WTC11 (cell line): ENCODE measurements around the gene DNAH9. TPM values are rescaled to one million over a fixed set of nuclear protein-coding genes. Genes with fewer than 3 reads are reported as not detected.

Experiments used
- ATAC-seq: fragments of 200-7000 bp; cut with Tn5 transposase; 2 replicates; pipeline ENCODE4 v1.10.0; 2021; ENCODE audit warnings: mild to moderate bottlenecking, moderate library complexity
- CTCF ChIA-PET: fragments of 300-600 bp; sonication (Branson Sonifier 250); formaldehyde crosslinking; loops from one replicate; lab custom pipeline; 2021; ENCODE audit warnings: antibody characterized with exemption; lab: Charles Lee
- POLR2A ChIA-PET: fragments of 350-600 bp; sonication (Branson Sonifier 250); formaldehyde crosslinking; loops from one replicate; lab custom pipeline; 2021; ENCODE audit warnings: antibody characterized with exemption; lab: Charles Lee
- DNase-seq: peaks from one replicate; pipeline ENCODE4 v3.0.0; 2021; ENCODE audit warnings: low spot score
- H3K27ac Mint-ChIP-seq: 2 replicates; pipeline ENCODE4 v1.8.0; 2021; ENCODE audit warnings: mixed read lengths
- H3K27me3 Mint-ChIP-seq: 2 replicates; pipeline ENCODE4 v1.8.0; 2021; ENCODE audit warnings: low read depth, mild to moderate bottlenecking, moderate library complexity, mixed read lengths
- H3K36me3 Mint-ChIP-seq: 2 replicates; pipeline ENCODE4 v1.8.0; 2021; ENCODE audit warnings: mixed read lengths
- H3K4me1 Mint-ChIP-seq: 2 replicates; pipeline ENCODE4 v1.8.0; 2022; ENCODE audit warnings: mixed read lengths
- H3K4me3 Mint-ChIP-seq: 2 replicates; pipeline ENCODE4 v1.8.0; 2021; ENCODE audit warnings: mild to moderate bottlenecking, moderate library complexity, mixed read lengths
- H3K9me3 Mint-ChIP-seq: 2 replicates; pipeline ENCODE4 v1.8.0; 2021; ENCODE audit warnings: mixed read lengths
- ATF6 ChIP-seq: sonication (generic); formaldehyde crosslinking; IDR thresholded peaks from 2 replicates; pipeline ENCODE4 v1.8.1; 2023; ENCODE audit warnings: mild to moderate bottlenecking, missing genetic modification reagents
- E2F5 ChIP-seq: sonication (generic); formaldehyde crosslinking; IDR thresholded peaks from 2 replicates; pipeline ENCODE4 v1.8.1; 2022; ENCODE audit warnings: mild to moderate bottlenecking, moderate library complexity, missing genetic modification reagents
- ESRRA ChIP-seq: sonication (generic); formaldehyde crosslinking; IDR thresholded peaks from 2 replicates; pipeline ENCODE4 v1.8.1; 2022; ENCODE audit warnings: mild to moderate bottlenecking, missing genetic modification reagents, borderline replicate concordance
- FOXK1 ChIP-seq: sonication (generic); formaldehyde crosslinking; IDR thresholded peaks from 2 replicates; pipeline ENCODE4 v1.8.0; 2022; ENCODE audit warnings: mild to moderate bottlenecking, moderate library complexity, missing genetic modification reagents
- GRHL2 ChIP-seq: fragments of 250-450 bp; sonication (Bioruptor Pico); IDR thresholded peaks from 2 replicates; pipeline ENCODE4 v1.8.0; 2022; ENCODE audit warnings: mild to moderate bottlenecking, moderate library complexity; ENCODE audit not compliant: insufficient replicate concordance, severe bottlenecking
- GTF2I ChIP-seq: fragments of 250-450 bp; sonication (Bioruptor Pico); conservative IDR thresholded peaks from 2 replicates; pipeline ENCODE4 v1.4.0; 2021; ENCODE audit warnings: mild to moderate bottlenecking
- IRF1 ChIP-seq: sonication (generic); formaldehyde crosslinking; IDR thresholded peaks from 2 replicates; pipeline ENCODE4 v1.8.0; 2023; ENCODE audit warnings: missing genetic modification reagents
- MXD4 ChIP-seq: fragments of 250-450 bp; sonication (Bioruptor Pico); IDR thresholded peaks from 2 replicates; pipeline ENCODE4 v1.8.0; 2021; ENCODE audit warnings: mild to moderate bottlenecking, moderate library complexity, borderline replicate concordance
- SP1 ChIP-seq: sonication (generic); formaldehyde crosslinking; conservative IDR thresholded peaks from 2 replicates; pipeline ENCODE4 v1.8.1; 2022; ENCODE audit warnings: missing genetic modification reagents
- TCF7 ChIP-seq: sonication (generic); formaldehyde crosslinking; IDR thresholded peaks from 2 replicates; pipeline ENCODE4 v1.8.0; 2022; ENCODE audit warnings: mild to moderate bottlenecking, low read depth, missing genetic modification reagents, moderate library complexity
- TEAD1 ChIP-seq: sonication (generic); formaldehyde crosslinking; IDR thresholded peaks from 2 replicates; pipeline ENCODE4 v1.8.0; 2022; ENCODE audit warnings: mild to moderate bottlenecking, missing genetic modification reagents
- ZNF121 ChIP-seq: sonication (generic); formaldehyde crosslinking; IDR thresholded peaks from 2 replicates; pipeline ENCODE4 v1.8.0; 2023; ENCODE audit warnings: missing genetic modification reagents
- ZNF416 ChIP-seq: fragments of 250-450 bp; sonication (Bioruptor Pico); IDR thresholded peaks from 2 replicates; pipeline ENCODE4 v1.9.0; 2021; ENCODE audit warnings: mild to moderate bottlenecking, inconsistent platforms
- ZNF671 ChIP-seq: fragments of 250-450 bp; sonication (Bioruptor Pico); IDR thresholded peaks from 2 replicates; pipeline ENCODE4 v1.8.0; 2021; ENCODE audit warnings: mild to moderate bottlenecking
- total RNA-seq: library from RNA; stranded (reverse); gene quantifications from 3 replicates; pipeline ENCODE4 v1.2.3, GENCODE V29; 2021
- TF ChIP-seq, protein P1 (sequence below): sonication (generic); formaldehyde crosslinking; IDR thresholded peaks from 2 replicates; pipeline ENCODE4 v1.8.1; 2022; ENCODE audit warnings: mild to moderate bottlenecking, missing genetic modification reagents, moderate library complexity, borderline replicate concordance
- TF ChIP-seq, protein P2 (sequence below): sonication (generic); formaldehyde crosslinking; IDR thresholded peaks from 2 replicates; pipeline ENCODE4 v1.8.0; 2022; ENCODE audit warnings: mild to moderate bottlenecking, missing genetic modification reagents
- TF ChIP-seq, protein P3 (sequence below): sonication (generic); formaldehyde crosslinking; IDR thresholded peaks from 2 replicates; pipeline ENCODE4 v1.8.1; 2022; ENCODE audit warnings: low read depth, mild to moderate bottlenecking, moderate library complexity, missing genetic modification reagents, borderline replicate concordance
- TF ChIP-seq, protein P4 (sequence below): sonication (generic); formaldehyde crosslinking; IDR thresholded peaks from 2 replicates; pipeline ENCODE4 v1.8.1; 2023; ENCODE audit warnings: mild to moderate bottlenecking, missing genetic modification reagents, moderate library complexity
- TF ChIP-seq, protein P5 (sequence below): fragments of 200-600 bp; IDR thresholded peaks from 2 replicates; pipeline ENCODE4 v1.8.0; 2022; ENCODE audit warnings: antibody characterized with exemption
- TF ChIP-seq, protein P6 (sequence below): sonication (generic); formaldehyde crosslinking; IDR thresholded peaks from 2 replicates; pipeline ENCODE4 v1.8.1; 2023; ENCODE audit warnings: mild to moderate bottlenecking, missing genetic modification reagents, borderline replicate concordance

DNAH9 gene
- total RNA-seq, 1 experiment from 2014 or later: 0.31 TPM

DNA sequence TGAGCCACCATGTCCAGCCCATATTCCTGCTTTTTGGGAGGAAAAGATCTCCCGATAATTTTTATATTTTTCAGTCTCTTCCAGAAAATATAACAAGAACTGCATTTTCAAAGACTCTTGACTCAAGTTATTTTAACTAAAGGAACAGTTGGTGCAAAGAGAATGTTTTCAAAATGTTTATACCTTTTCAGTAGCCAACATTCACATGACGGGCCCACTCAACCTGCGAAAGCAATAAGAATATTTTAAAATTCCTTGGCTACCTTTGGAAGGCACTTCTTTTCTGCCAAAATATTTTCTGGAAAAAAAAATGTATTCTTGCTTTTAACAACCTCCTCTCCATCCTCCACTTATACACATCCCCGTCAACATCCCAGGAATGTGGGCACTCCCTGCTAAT, 258.7 kb downstream of the DNAH9 start (continued):
- TF ChIP-seq, protein P1, sequence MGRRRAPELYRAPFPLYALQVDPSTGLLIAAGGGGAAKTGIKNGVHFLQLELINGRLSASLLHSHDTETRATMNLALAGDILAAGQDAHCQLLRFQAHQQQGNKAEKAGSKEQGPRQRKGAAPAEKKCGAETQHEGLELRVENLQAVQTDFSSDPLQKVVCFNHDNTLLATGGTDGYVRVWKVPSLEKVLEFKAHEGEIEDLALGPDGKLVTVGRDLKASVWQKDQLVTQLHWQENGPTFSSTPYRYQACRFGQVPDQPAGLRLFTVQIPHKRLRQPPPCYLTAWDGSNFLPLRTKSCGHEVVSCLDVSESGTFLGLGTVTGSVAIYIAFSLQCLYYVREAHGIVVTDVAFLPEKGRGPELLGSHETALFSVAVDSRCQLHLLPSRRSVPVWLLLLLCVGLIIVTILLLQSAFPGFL (CRISPR knock-in tag): no peak
- no peak for TF ChIP-seq GTF2I
- TF ChIP-seq ESRRA: no peak

DNA sequence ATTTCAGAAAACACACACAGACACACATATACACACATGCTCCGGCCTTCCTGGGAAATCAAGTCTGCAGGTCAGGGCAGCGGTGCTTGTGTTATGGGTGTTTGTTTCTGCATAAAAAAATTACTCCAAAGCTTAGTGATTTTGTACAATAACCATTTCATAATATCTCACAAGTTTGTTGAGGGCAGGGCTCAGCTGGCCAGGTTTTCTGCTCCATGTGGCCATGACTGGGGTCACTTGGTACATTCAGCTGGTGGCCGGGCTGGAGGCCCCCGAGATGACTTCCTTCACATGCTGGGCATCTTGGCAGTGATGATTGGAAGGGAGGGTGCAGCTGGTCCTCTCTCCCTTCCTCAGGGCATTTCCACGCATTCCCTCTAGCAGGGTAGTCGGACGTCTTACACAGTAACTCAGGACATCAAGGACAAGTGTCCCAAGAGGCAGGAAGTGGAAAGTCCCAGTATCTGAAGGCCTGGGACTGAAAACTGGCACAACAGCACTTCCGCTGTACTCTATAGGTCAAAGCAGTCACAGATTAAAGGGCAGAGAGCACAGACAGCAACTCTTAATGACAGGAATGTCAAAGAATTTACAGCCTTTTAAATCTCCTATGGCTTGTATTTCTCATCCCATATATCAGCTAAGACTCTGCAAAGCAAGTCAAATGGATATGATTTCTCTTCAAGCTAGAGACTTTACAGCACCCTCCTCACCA, 271.6 kb downstream of the DNAH9 start:
- Mint-ChIP-seq H3K4me3 (no peak overlapping the region), H3K27ac (no peak overlapping the region), H3K36me3 (peaks cover 51% of the 10 kb centered on the region)
- TF ChIP-seq, protein P2, sequence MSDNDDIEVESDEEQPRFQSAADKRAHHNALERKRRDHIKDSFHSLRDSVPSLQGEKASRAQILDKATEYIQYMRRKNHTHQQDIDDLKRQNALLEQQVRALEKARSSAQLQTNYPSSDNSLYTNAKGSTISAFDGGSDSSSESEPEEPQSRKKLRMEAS: no peak
- TF ChIP-seq ZNF416 (no peak), GRHL2 (no peak), ZNF121 (CRISPR knock-in tag) (no peak), TCF7 (CRISPR knock-in tag) (no peak), IRF1 (CRISPR knock-in tag) (no peak), MXD4 (CRISPR knock-in tag) (no peak), E2F5 (no peak)
- TF ChIP-seq, protein P3, sequence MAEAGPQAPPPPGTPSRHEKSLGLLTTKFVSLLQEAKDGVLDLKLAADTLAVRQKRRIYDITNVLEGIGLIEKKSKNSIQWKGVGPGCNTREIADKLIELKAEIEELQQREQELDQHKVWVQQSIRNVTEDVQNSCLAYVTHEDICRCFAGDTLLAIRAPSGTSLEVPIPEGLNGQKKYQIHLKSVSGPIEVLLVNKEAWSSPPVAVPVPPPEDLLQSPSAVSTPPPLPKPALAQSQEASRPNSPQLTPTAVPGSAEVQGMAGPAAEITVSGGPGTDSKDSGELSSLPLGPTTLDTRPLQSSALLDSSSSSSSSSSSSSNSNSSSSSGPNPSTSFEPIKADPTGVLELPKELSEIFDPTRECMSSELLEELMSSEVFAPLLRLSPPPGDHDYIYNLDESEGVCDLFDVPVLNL (CRISPR knock-in tag): no peak
- TF ChIP-seq, protein P4, sequence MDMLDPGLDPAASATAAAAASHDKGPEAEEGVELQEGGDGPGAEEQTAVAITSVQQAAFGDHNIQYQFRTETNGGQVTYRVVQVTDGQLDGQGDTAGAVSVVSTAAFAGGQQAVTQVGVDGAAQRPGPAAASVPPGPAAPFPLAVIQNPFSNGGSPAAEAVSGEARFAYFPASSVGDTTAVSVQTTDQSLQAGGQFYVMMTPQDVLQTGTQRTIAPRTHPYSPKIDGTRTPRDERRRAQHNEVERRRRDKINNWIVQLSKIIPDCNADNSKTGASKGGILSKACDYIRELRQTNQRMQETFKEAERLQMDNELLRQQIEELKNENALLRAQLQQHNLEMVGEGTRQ: no peak
- TF ChIP-seq, protein P5, sequence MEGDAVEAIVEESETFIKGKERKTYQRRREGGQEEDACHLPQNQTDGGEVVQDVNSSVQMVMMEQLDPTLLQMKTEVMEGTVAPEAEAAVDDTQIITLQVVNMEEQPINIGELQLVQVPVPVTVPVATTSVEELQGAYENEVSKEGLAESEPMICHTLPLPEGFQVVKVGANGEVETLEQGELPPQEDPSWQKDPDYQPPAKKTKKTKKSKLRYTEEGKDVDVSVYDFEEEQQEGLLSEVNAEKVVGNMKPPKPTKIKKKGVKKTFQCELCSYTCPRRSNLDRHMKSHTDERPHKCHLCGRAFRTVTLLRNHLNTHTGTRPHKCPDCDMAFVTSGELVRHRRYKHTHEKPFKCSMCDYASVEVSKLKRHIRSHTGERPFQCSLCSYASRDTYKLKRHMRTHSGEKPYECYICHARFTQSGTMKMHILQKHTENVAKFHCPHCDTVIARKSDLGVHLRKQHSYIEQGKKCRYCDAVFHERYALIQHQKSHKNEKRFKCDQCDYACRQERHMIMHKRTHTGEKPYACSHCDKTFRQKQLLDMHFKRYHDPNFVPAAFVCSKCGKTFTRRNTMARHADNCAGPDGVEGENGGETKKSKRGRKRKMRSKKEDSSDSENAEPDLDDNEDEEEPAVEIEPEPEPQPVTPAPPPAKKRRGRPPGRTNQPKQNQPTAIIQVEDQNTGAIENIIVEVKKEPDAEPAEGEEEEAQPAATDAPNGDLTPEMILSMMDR: no peak
- TF ChIP-seq, all 79 proteins: peak for 0
- POLR2A ChIA-PET: no interaction called here
- Mint-ChIP-seq H3K4me1 (no peaks in the 10 kb centered on the region), H3K9me3 (peaks cover 74% of the 10 kb centered on the region), H3K27me3 (0 out of 2 replicates have a peak, but pooled peaks cover 1% of the 10 kb centered on the region)
- no peak for ATAC-seq
- DNase-seq: no peak
- CTCF ChIA-PET: no interaction called here

DNA sequence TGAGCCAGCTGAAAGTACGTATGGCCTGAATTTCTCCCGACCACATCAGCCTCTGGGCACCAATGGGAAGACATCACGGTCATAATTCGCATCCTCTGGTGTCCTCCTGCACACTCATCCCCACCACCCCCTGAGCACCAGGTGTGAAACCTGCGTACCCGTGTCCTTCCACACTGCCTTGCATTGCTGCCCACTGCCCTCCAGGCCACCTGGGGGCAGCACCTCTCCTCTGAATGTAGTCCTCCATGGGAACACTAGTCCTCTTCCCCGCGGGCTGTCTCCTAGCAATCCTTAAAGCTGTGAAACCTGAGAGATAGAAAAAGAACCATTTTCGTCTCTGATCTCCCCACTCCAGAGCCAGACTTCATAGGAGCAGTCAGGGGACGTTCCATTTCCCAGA, 273.5 kb downstream of the DNAH9 start:
- ChIA-PET POLR2A (no interaction called here), CTCF (interaction anchor here (1.4 kb wide), 1 partner anchor 227 kb away, joined by 4 read pairs; no protein-coding TSS in a partner anchor)
- H3K27me3 Mint-ChIP-seq: no peaks in the 10 kb centered on the region; the same call in 1 of the 2 replicates
- no peak overlapping the region for H3K4me3 Mint-ChIP-seq
- peaks cover 49% of the 10 kb centered on the region for H3K36me3 Mint-ChIP-seq
- peaks cover 81% of the 10 kb centered on the region for H3K9me3 Mint-ChIP-seq
- no peak for DNase-seq
- no peak overlapping the region for H3K27ac Mint-ChIP-seq
- peak; percentile 39; the same call in 1 of the 2 replicates for ATAC-seq
- H3K4me1 Mint-ChIP-seq: no peaks in the 10 kb centered on the region
- no peak for TF ChIP-seq SP1 (CRISPR knock-in tag)
- no peak for TF ChIP-seq TCF7 (CRISPR knock-in tag)
- no peak for TF ChIP-seq TEAD1 (CRISPR knock-in tag)
- TF ChIP-seq ZNF671: no peak
- TF ChIP-seq, protein P6, sequence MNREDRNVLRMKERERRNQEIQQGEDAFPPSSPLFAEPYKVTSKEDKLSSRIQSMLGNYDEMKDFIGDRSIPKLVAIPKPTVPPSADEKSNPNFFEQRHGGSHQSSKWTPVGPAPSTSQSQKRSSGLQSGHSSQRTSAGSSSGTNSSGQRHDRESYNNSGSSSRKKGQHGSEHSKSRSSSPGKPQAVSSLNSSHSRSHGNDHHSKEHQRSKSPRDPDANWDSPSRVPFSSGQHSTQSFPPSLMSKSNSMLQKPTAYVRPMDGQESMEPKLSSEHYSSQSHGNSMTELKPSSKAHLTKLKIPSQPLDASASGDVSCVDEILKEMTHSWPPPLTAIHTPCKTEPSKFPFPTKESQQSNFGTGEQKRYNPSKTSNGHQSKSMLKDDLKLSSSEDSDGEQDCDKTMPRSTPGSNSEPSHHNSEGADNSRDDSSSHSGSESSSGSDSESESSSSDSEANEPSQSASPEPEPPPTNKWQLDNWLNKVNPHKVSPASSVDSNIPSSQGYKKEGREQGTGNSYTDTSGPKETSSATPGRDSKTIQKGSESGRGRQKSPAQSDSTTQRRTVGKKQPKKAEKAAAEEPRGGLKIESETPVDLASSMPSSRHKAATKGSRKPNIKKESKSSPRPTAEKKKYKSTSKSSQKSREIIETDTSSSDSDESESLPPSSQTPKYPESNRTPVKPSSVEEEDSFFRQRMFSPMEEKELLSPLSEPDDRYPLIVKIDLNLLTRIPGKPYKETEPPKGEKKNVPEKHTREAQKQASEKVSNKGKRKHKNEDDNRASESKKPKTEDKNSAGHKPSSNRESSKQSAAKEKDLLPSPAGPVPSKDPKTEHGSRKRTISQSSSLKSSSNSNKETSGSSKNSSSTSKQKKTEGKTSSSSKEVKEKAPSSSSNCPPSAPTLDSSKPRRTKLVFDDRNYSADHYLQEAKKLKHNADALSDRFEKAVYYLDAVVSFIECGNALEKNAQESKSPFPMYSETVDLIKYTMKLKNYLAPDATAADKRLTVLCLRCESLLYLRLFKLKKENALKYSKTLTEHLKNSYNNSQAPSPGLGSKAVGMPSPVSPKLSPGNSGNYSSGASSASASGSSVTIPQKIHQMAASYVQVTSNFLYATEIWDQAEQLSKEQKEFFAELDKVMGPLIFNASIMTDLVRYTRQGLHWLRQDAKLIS (CRISPR knock-in tag): no peak
- no peak for TF ChIP-seq FOXK1
- TF ChIP-seq ATF6: no peak
